AG04450 (cell line): ENCODE data around the gene B9D1. TPM values are rescaled to one million over a fixed set of nuclear protein-coding genes. Genes with fewer than 3 reads are reported as not detected.

ENCODE experiments used
- CTCF ChIA-PET: fragments of 300-600, 350-600 bp; formaldehyde crosslinking; extraction: SDS; loops from one replicate; lab custom pipeline; 2022; ENCODE audit warnings: antibody characterized with exemption, inconsistent platforms; lab: Charles Lee
- POLR2A ChIA-PET: fragments of 350-600 bp; formaldehyde crosslinking; extraction: SDS; loops from one replicate; lab custom pipeline; 2021; ENCODE audit warnings: antibody characterized with exemption, inconsistent platforms; lab: Yijun Ruan, JAX
- DNase-seq: peaks from one replicate; pipeline ENCODE4 v3.0.0-alpha.2; 2011; ENCODE audit warnings: low read depth, low spot score
- H3K27ac ChIP-seq: one replicate; pipeline ENCODE4 v1.5.1; 2012; ENCODE audit warnings: low read depth, low read length, control low read depth
- H3K27me3 ChIP-seq: one replicate; pipeline ENCODE4 v1.6.0; 2012; ENCODE audit warnings: low read length; ENCODE audit not compliant: control insufficient read depth, insufficient read depth
- H3K4me3 ChIP-seq: 2 replicates; pipeline ENCODE4 v1.5.1; 2011; ENCODE audit warnings: mild to moderate bottlenecking, low read depth, low read length, control low read depth
- H3K9me3 ChIP-seq: 2 replicates; pipeline ENCODE4 v1.5.1; 2012; ENCODE audit warnings: low read length; ENCODE audit not compliant: control insufficient read depth, insufficient read depth
- polyA plus RNA-seq: library from polyadenylated mRNA; depleted of rRNA; stranded (reverse); fragments of >200 nt; gene quantifications from 2 replicates; pipeline ENCODE4 v1.2.3, GENCODE V29; 2011
- TF ChIP-seq, protein P1 (sequence below): IDR thresholded peaks from 2 replicates; pipeline ENCODE4 v1.5.1; 2011; ENCODE audit warnings: low read depth, low read length, control low read depth, inconsistent platforms

Gene B9D1
- polyA plus RNA-seq, 1 experiment, result 35.2 TPM

DNA sequence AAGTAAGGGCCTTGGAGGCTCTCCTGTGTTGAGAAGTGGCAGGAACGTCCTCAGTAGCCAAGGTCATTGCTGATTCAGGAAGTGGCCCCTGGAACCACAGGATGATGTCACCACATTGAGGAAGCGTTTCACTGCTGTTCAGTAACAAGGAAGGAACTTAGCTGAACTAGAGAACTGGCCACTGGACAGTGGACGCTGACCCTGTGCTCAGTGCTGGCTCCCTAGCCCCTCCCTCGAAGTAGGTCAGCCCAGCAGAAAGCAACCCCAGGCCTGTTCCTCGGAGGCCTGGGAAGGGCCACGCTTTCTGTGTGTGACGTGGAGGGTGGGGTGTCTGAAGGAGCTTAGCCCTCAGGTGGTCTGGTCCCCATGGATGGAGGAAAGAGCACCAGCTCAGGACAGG, 58.3 kb downstream of the B9D1 start:
- no peak overlapping the region for H3K27ac ChIP-seq
- ChIA-PET POLR2A (no interaction called here), CTCF (no interaction called here)
- TF ChIP-seq, protein P1, sequence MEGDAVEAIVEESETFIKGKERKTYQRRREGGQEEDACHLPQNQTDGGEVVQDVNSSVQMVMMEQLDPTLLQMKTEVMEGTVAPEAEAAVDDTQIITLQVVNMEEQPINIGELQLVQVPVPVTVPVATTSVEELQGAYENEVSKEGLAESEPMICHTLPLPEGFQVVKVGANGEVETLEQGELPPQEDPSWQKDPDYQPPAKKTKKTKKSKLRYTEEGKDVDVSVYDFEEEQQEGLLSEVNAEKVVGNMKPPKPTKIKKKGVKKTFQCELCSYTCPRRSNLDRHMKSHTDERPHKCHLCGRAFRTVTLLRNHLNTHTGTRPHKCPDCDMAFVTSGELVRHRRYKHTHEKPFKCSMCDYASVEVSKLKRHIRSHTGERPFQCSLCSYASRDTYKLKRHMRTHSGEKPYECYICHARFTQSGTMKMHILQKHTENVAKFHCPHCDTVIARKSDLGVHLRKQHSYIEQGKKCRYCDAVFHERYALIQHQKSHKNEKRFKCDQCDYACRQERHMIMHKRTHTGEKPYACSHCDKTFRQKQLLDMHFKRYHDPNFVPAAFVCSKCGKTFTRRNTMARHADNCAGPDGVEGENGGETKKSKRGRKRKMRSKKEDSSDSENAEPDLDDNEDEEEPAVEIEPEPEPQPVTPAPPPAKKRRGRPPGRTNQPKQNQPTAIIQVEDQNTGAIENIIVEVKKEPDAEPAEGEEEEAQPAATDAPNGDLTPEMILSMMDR, result no peak
- no peak overlapping the region for H3K4me3 ChIP-seq
- no peaks in the 10 kb centered on the region for H3K27me3 ChIP-seq
- no peak for DNase-seq
- H3K9me3 ChIP-seq, result no peaks in the 10 kb centered on the region

DNA sequence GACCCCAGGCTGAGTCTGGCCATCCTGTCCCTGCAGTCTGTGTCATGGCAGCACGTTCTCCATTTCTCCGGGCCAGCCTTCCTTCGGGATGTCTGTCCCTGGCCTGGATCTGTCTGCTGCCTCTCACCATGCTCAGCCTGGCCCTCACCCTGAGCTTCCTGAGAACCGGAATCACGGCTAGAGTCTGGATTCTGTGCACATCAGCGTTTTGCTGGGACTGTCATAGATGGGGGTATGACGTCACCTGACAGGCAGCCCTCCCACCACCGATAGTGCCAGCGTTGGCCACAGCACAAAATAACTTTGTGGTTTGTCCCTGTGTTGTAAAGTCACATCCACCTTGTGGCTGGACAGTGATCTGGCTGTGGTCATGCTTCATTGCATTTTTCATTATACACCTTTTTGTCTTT, 59.2 kb downstream of the B9D1 start:
- Histone ChIP-seq H3K4me3 (no peak overlapping the region), H3K27ac (no peak overlapping the region), H3K27me3 (no peaks in the 10 kb centered on the region), H3K9me3 (no peaks in the 10 kb centered on the region)
- ChIA-PET CTCF (no interaction called here), POLR2A (no interaction called here)
- no peak for DNase-seq
- TF ChIP-seq, protein P1, result no peak

DNA sequence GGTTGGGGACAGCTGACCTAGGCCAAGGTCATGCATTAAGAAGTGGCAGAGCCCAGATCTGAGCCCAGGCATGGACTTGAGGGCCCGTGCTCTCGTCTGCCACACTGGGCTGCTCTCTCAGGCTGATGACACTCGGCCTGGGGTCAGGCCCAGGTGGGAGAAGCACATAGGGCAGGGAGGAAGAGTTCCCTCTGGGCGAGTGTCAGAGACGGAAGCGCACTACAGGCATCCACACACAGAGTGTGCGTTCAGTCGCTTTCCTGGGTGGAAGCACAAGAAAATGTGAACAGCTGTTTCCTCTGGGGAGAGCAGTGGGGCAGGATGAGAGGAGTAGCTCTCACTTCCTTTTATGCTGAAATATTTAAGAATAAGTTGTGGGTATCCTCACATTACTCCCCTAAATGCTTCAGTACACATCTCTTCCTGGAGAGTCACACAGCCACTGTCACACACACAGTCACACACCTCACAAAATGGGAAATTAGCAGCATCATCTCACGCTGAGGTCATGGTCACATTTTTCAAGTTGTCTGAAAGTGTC, 59.7 kb downstream of the B9D1 start:
- no peaks in the 10 kb centered on the region for H3K9me3 ChIP-seq
- H3K27me3 ChIP-seq, result no peaks in the 10 kb centered on the region
- H3K4me3 ChIP-seq, result no peak overlapping the region
- no peak overlapping the region for H3K27ac ChIP-seq
- ChIA-PET POLR2A (no interaction called here), CTCF (no interaction called here)
- no peak for DNase-seq
- TF ChIP-seq, protein P1, result no peak

DNA sequence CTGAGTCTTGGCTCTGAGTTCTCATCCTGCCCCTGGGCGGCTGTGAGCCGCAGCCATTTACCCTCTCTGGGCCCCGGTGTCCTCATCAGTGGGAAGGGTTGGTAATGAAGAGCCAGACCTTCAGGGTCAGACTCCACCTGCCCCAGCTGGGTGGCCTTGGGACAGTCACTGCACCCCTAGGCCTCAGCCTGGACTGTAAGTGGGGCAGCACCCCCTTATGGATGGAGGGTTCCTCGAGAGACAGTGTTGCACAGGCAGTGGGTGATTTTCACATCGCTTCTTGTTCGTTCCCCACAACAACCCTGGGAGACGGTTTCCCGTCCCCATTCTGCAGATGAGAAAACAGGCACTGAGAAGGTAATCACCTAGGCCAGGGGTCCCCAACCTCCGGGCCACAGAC, 60.5 kb downstream of the B9D1 start:
- ChIA-PET POLR2A (interaction anchor here (0.5 kb wide), 1 partner anchor 409 kb away, joined by 3 read pairs; no protein-coding TSS in a partner anchor), CTCF (no interaction called here)
- TF ChIP-seq, protein P1, result no peak
- no peak for DNase-seq
- H3K9me3 ChIP-seq, result no peaks in the 10 kb centered on the region
- no peak overlapping the region for H3K27ac ChIP-seq
- no peaks in the 10 kb centered on the region for H3K27me3 ChIP-seq
- no peak overlapping the region for H3K4me3 ChIP-seq

DNA sequence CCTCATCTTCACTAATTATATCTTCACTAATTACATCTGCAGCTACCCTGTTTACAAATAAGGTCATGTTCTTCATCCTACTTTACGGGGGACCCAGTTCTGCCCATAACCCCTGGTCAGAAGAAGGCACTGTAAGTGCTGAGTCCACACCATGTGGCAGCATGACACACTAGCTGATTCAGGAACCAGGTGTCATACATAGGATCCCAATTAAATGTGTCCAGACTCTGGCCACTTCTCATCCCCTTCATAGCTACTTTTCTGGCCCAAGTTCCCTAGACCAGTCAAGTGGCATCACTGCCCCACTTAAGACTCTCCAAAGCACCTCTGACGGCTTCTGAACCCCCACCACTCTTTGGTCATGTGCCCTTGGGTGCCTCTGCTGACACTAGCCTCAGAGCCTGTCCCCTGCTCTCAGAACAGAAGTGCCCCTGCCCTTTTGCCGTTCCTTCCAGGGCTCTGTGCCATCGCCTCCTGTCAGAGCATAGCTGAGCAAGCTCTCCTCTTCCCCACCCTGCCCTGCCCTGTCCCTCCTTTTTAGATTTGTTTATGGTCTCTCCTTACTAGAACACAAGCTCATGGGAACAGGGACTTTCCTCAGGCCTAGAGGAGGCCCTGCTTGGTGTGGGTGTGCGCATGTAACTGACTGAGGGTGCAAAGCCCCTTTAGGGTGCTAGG, 61.1 kb downstream of the B9D1 start:
- POLR2A ChIA-PET, result interaction anchor here (0.5 kb wide), 1 partner anchor 409 kb away, joined by 3 read pairs; no protein-coding TSS in a partner anchor
- Histone ChIP-seq H3K27me3 (no peaks in the 10 kb centered on the region), H3K4me3 (no peak overlapping the region), H3K9me3 (no peaks in the 10 kb centered on the region), H3K27ac (no peak overlapping the region)
- CTCF ChIA-PET, result no interaction called here
- DNase-seq, result no peak
- TF ChIP-seq, protein P1, result no peak
